CD8-positive, alpha-beta memory T cell (primary cell): ENCODE measurements around the gene OPRM1. TPM values are rescaled to one million over a fixed set of nuclear protein-coding genes. Genes with fewer than 3 reads are reported as not detected.

Source experiments
- CTCF ChIA-PET: fragments of 350-600 bp; sonication (Branson Sonifier 250); formaldehyde crosslinking; loops from one replicate; lab custom pipeline; 2021; ENCODE audit warnings: antibody characterized with exemption; lab: Charles Lee
- POLR2A ChIA-PET: fragments of 350-600 bp; sonication (Branson Sonifier 250); formaldehyde crosslinking; loops from one replicate; lab custom pipeline; 2021; ENCODE audit warnings: antibody characterized with exemption; lab: Charles Lee
- DNase-seq, 5 donors: peaks; one replicate each; pipeline versions ENCODE4 v3.0.0 to v3.0.0-alpha.2; 2020 to 2022; ENCODE audit warnings: mixed read lengths in 1 of 5
- H3K27ac ChIP-seq: one replicate; pipeline ENCODE4 v1.7.0; 2013; ENCODE audit warnings: low read depth, mild to moderate bottlenecking, low read length, moderate library complexity
- H3K27me3 ChIP-seq: 2 replicates; pipeline ENCODE4 v1.7.0; 2013; ENCODE audit warnings: low read length, mild to moderate bottlenecking; ENCODE audit not compliant: insufficient read depth, poor library complexity, severe bottlenecking
- H3K36me3 ChIP-seq: 2 replicates; pipeline ENCODE4 v1.7.0; 2013; ENCODE audit warnings: mild to moderate bottlenecking, low read length, moderate library complexity; ENCODE audit not compliant: insufficient read depth
- H3K4me1 ChIP-seq: 2 replicates; pipeline ENCODE4 v1.7.0; 2013; ENCODE audit warnings: mild to moderate bottlenecking, low read length, moderate library complexity; ENCODE audit not compliant: insufficient read depth
- H3K4me3 ChIP-seq: 2 replicates; pipeline ENCODE4 v1.7.0; 2013; ENCODE audit warnings: mild to moderate bottlenecking, low read length
- H3K9me3 ChIP-seq: 2 replicates; pipeline ENCODE4 v1.7.0; 2013; ENCODE audit warnings: mild to moderate bottlenecking, low read length
- H3K27ac Mint-ChIP-seq, 8 donors: one replicate each; pipeline ENCODE4 v1.8.0; 2020 to 2021; ENCODE audit warnings: mixed read lengths in 8 of 8, mild to moderate bottlenecking in 6 of 8, inconsistent platforms in 3 of 8, moderate library complexity in 3 of 8
- H3K27me3 Mint-ChIP-seq, 2 donors: one replicate each; pipeline ENCODE4 v1.8.0; 2020 to 2021; ENCODE audit warnings: mixed read lengths in 2 of 2, mild to moderate bottlenecking in 1 of 2, moderate library complexity in 1 of 2
- H3K36me3 Mint-ChIP-seq, 3 donors: one replicate each; pipeline ENCODE4 v1.8.0; 2020 to 2021; ENCODE audit warnings: mixed read lengths in 3 of 3, inconsistent platforms in 1 of 3, mild to moderate bottlenecking in 1 of 3
- H3K4me1 Mint-ChIP-seq, 3 donors: one replicate each; pipeline ENCODE4 v1.8.0; 2020 to 2021; ENCODE audit warnings: mixed read lengths in 3 of 3, inconsistent platforms in 1 of 3, mild to moderate bottlenecking in 1 of 3
- H3K4me3 Mint-ChIP-seq, 7 donors: one replicate each; pipeline ENCODE4 v1.8.0; 2020 to 2021; ENCODE audit warnings: mixed read lengths in 7 of 7, mild to moderate bottlenecking in 6 of 7, moderate library complexity in 4 of 7, inconsistent platforms in 2 of 7
- H3K9me3 Mint-ChIP-seq, 5 donors: one replicate each; pipeline ENCODE4 v1.8.0; 2020 to 2022; ENCODE audit warnings: mixed read lengths in 5 of 5, mild to moderate bottlenecking in 3 of 5, moderate library complexity in 2 of 5, inconsistent platforms in 1 of 5
- polyA plus RNA-seq: library from polyadenylated mRNA; unstranded; fragments of 300-500 nt; fragmentation: Illumina TruSeq; gene quantifications from one replicate; pipeline ENCODE4 v1.2.3, GENCODE V29; 2021
- total RNA-seq, 2 experiments: library from RNA; stranded (reverse); gene quantifications; one replicate each; pipeline ENCODE4 v1.2.3, GENCODE V29; 2021

OPRM1 gene
- total and polyA plus RNA-seq, 3 experiments from 2014 or later, result not detected

DNA sequence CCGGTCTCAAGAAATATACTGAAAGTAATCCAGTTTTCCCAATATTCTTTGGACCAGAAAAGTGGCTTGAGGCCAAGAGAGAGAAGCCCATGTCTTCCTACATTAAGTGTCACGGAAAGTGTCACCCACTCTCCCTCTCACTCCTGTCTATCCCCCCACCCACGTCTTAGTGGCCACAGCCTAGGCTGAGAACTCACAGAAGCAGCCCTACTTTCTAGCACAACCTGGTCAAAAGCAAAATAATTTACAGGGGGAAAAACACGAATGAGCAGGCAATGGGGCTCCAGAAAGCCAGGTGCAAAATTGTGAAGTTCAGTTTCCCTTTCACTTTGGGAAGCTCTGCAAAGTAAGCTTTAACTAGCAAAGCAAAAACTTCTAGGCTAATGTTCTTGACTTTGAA lies 118.0 kb downstream of the OPRM1 start:
- Mint-ChIP-seq H3K4me1 (peaks cover 57 to 65% (median 63%) of the 10 kb centered on the region in 3 donors), H3K4me3 (peak overlapping the region; percentile 66 to 91 (median 84)), H3K27ac (peak overlapping the region; percentile 83 to 98 (median 92)), H3K27me3 (no peaks in the 10 kb centered on the region), H3K36me3 (peaks cover 4 to 23% (median 12%) of the 10 kb centered on the region in 3 donors), H3K9me3 (no peaks in the 10 kb centered on the region)
- DNase-seq, result peak in 2 of 5 donors; percentile 31 to 37
- POLR2A ChIA-PET, result interaction anchor here (0.5 kb wide), 1 partner anchor 121 kb away, joined by 6 read pairs; no protein-coding TSS in a partner anchor
- Histone ChIP-seq H3K4me1 (peaks cover 46% of the 10 kb centered on the region), H3K9me3 (no peaks in the 10 kb centered on the region), H3K4me3 (peak overlapping the region; percentile 61), H3K27me3 (no peaks in the 10 kb centered on the region), H3K36me3 (peaks cover 6% of the 10 kb centered on the region), H3K27ac (peak overlapping the region; percentile 32)
- CTCF ChIA-PET, result interaction anchor here (1.0 to 4.2 kb wide), 10 partner anchors 8 to 213 kb away, joined by 3 to 42 read pairs (median 4); no protein-coding TSS in a partner anchor

DNA sequence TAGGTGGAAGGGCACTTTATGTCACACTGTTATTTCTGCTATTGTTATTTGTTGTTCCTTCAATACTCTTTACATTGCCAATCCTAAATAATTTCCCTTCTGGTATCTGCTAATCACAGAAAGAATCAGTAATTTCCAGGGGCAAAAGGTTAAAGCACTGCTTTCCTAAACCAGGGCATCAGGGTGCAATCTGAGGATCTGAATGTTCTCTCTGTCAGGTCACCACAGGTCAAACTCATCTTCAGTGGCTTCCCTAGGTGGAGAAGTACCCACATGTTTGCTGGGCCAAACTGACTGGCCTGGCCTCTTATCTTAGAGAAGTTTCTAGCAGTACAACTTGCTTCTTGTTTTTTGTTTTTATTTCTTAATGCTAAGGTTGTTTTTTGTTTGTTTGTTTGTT lies 118.7 kb downstream of the OPRM1 start:
- CTCF ChIA-PET, result interaction anchor here (1.0 to 4.2 kb wide), 9 partner anchors 8 to 212 kb away, joined by 3 to 42 read pairs (median 4); no protein-coding TSS in a partner anchor
- H3K27ac Mint-ChIP-seq, result peak overlapping the region; percentile 83 to 98 (median 92)
- H3K4me1 Mint-ChIP-seq, result peaks cover 56 to 65% (median 63%) of the 10 kb centered on the region in 3 donors
- H3K9me3 Mint-ChIP-seq, result no peaks in the 10 kb centered on the region
- peaks cover 6% of the 10 kb centered on the region for H3K36me3 ChIP-seq
- no peak overlapping the region for H3K27ac ChIP-seq
- no peaks in the 10 kb centered on the region for H3K9me3 ChIP-seq
- H3K27me3 Mint-ChIP-seq, result no peaks in the 10 kb centered on the region
- H3K4me3 ChIP-seq, result no peak overlapping the region
- H3K36me3 Mint-ChIP-seq, result peaks cover 4 to 23% (median 12%) of the 10 kb centered on the region in 3 donors
- H3K4me1 ChIP-seq, result peaks cover 47% of the 10 kb centered on the region
- DNase-seq, result no peak
- peak overlapping the region; percentile 66 to 91 (median 84) for H3K4me3 Mint-ChIP-seq
- H3K27me3 ChIP-seq, result no peaks in the 10 kb centered on the region
- POLR2A ChIA-PET, result no interaction called here

DNA sequence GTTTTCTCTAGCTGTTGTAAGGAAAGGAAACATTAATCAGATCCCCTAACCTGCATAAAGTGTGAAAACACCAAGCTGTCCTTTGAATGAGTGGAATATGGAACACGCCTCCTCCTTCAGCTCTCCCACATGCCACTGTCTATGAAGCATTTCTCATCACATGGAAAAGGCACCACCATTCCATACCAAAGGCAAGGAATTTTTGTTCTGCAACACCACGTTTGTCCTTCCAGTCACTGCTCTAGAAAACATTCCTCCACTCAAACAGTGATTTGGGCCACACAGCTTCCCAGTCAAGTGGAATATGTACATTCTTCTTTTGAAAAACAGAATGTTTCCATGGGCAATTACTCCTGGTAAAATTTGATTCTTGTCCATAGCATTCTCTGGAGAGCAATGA lies 120.1 kb downstream of the OPRM1 start:
- Mint-ChIP-seq H3K9me3 (no peaks in the 10 kb centered on the region), H3K27ac (peak overlapping the region; percentile 4 to 86 (median 50)), H3K27me3 (no peaks in the 10 kb centered on the region), H3K4me3 (no peak overlapping the region), H3K4me1 (peaks cover 55 to 64% (median 62%) of the 10 kb centered on the region in 3 donors), H3K36me3 (peaks cover 4 to 23% (median 12%) of the 10 kb centered on the region in 3 donors)
- ChIA-PET CTCF (interaction anchor here (1.7 to 4.2 kb wide), 3 partner anchors 13 to 117 kb away, joined by 4 to 42 read pairs (median 4); no protein-coding TSS in a partner anchor), POLR2A (no interaction called here)
- no peak for DNase-seq
- H3K27me3 ChIP-seq, result no peaks in the 10 kb centered on the region
- peaks cover 47% of the 10 kb centered on the region for H3K4me1 ChIP-seq
- H3K36me3 ChIP-seq, result peaks cover 6% of the 10 kb centered on the region
- H3K4me3 ChIP-seq, result no peak overlapping the region
- H3K27ac ChIP-seq, result no peak overlapping the region
- no peaks in the 10 kb centered on the region for H3K9me3 ChIP-seq

DNA sequence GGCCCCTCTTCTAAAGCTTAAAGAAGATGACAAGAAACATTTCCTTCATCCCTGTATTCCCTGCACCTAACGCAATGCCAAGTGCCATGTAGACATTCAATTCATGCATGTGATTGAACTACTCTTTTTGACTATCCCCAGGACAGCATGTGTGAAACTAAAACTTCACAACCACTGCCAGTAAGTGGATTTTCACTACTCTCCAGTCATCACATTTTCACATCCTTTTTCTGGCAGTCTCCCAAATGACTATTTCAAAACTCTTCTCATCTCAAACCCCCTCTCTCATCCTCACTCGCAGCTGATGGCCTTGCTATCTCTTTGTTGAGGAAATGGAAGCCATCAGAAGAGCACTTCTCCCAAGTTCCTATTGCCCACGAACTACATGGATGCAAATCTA lies 122.6 kb downstream of the OPRM1 start:
- Histone ChIP-seq H3K27me3 (no peaks in the 10 kb centered on the region), H3K27ac (no peak overlapping the region), H3K9me3 (no peaks in the 10 kb centered on the region), H3K36me3 (peaks cover 12% of the 10 kb centered on the region), H3K4me1 (peaks cover 37% of the 10 kb centered on the region), H3K4me3 (no peak overlapping the region)
- Mint-ChIP-seq H3K27ac (no peak overlapping the region), H3K36me3 (peaks cover 4 to 43% (median 26%) of the 10 kb centered on the region in 3 donors), H3K27me3 (no peaks in the 10 kb centered on the region), H3K4me3 (no peak overlapping the region), H3K4me1 (peaks cover 51 to 60% (median 59%) of the 10 kb centered on the region in 3 donors), H3K9me3 (no peaks in the 10 kb centered on the region)
- no peak for DNase-seq
- ChIA-PET POLR2A (no interaction called here), CTCF (no interaction called here)

DNA sequence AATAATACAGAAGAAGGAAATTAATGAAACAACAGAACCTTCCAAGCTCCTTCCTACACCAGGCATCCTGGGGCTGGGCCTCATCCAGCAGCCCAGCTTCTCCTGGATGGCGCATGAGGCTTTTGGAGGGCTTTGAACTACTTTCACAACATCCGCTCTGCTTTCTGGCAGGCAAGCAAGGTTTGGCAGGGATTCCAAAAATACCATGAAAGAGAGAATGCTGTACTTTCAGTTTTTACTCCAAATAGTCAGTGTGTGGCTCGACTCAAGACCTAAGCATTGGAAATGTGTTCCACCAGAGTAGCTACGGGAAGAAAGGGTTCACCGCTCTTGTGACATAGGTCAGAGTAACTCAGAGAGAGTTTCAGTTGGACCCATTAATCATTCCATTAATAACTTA lies 125.4 kb downstream of the OPRM1 start:
- Histone ChIP-seq H3K9me3 (no peaks in the 10 kb centered on the region), H3K36me3 (peaks cover 15% of the 10 kb centered on the region), H3K27ac (no peak overlapping the region), H3K27me3 (no peaks in the 10 kb centered on the region), H3K4me3 (no peak overlapping the region), H3K4me1 (peaks cover 22% of the 10 kb centered on the region)
- POLR2A ChIA-PET, result interaction anchor here (0.6 kb wide), 1 partner anchor 113 kb away, joined by 3 read pairs; no protein-coding TSS in a partner anchor
- Mint-ChIP-seq H3K27ac (peak overlapping the region; percentile 10 to 70 (median 60)), H3K4me3 (peak overlapping the region in 1 of 7 donors; percentile 18), H3K36me3 (peaks cover 8 to 53% (median 34%) of the 10 kb centered on the region in 3 donors), H3K27me3 (no peaks in the 10 kb centered on the region), H3K4me1 (peaks cover 39 to 54% (median 40%) of the 10 kb centered on the region in 3 donors), H3K9me3 (no peaks in the 10 kb centered on the region)
- CTCF ChIA-PET, result interaction anchor here (1.3 to 4.2 kb wide), 4 partner anchors 7 to 113 kb away, joined by 3 to 17 read pairs (median 10); no protein-coding TSS in a partner anchor
- DNase-seq, result peak in 1 of 5 donors; percentile 27

DNA sequence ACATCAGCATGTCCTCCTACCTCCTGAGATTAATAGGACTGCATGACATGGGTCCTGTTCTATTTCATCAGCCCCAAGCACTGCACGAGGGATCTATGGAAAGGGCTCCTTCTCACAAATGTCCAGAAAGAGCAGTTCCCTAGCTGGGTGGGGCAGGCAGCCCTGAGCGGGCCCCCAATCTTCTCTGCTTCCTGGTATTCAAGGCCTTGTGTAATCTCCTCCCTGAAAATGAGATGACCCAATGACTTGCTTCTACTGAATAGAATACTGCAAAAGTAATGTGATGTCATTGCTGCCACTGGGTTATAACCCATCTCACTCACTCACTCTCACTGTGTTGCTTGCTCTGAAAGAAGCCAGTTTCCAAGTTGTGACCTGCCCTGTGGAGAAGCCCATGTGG lies 126.4 kb downstream of the OPRM1 start:
- H3K36me3 Mint-ChIP-seq, result peaks cover 8 to 54% (median 35%) of the 10 kb centered on the region in 3 donors
- peaks cover 42 to 58% (median 45%) of the 10 kb centered on the region in 3 donors for H3K4me1 Mint-ChIP-seq
- H3K4me3 Mint-ChIP-seq, result peak overlapping the region in 1 of 7 donors; percentile 17
- Histone ChIP-seq H3K27ac (no peak overlapping the region), H3K27me3 (no peaks in the 10 kb centered on the region), H3K9me3 (no peaks in the 10 kb centered on the region), H3K4me1 (peaks cover 33% of the 10 kb centered on the region), H3K36me3 (peaks cover 14% of the 10 kb centered on the region), H3K4me3 (no peak overlapping the region)
- DNase-seq, result no peak
- H3K27me3 Mint-ChIP-seq, result no peaks in the 10 kb centered on the region
- POLR2A ChIA-PET, result no interaction called here
- CTCF ChIA-PET, result interaction anchor here (2.5 to 4.2 kb wide), 3 partner anchors 8 to 112 kb away, joined by 6 to 17 read pairs (median 14); no protein-coding TSS in a partner anchor
- H3K27ac Mint-ChIP-seq, result peak overlapping the region; percentile 11 to 87 (median 56)
- no peaks in the 10 kb centered on the region for H3K9me3 Mint-ChIP-seq

DNA sequence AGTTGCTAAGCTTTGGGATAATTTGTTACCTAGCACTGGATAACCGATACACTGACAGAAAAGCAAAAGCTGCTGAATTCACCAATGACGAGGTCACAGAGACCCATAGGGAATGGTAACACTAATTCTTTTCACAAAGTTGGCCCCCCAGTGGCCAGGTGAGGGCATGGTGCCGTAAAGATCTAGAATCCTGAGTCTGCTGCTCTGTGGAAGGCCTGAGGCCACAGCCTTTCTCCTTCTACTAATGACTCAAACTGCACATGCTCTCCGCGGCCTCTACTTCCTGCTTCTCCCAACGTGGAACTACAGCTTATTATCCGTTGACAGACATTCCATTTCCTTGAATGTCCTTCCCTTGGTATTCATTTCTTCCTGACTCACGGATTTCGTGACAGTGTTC lies 127.1 kb downstream of the OPRM1 start:
- Histone ChIP-seq H3K4me3 (no peak overlapping the region), H3K4me1 (peaks cover 40% of the 10 kb centered on the region), H3K27me3 (no peaks in the 10 kb centered on the region), H3K27ac (no peak overlapping the region), H3K9me3 (no peaks in the 10 kb centered on the region), H3K36me3 (peaks cover 14% of the 10 kb centered on the region)
- no peaks in the 10 kb centered on the region for H3K27me3 Mint-ChIP-seq
- POLR2A ChIA-PET, result no interaction called here
- no peaks in the 10 kb centered on the region for H3K9me3 Mint-ChIP-seq
- H3K4me1 Mint-ChIP-seq, result peaks cover 42 to 60% (median 44%) of the 10 kb centered on the region in 3 donors
- H3K4me3 Mint-ChIP-seq, result no peak overlapping the region
- CTCF ChIA-PET, result interaction anchor here (2.5 to 4.2 kb wide), 3 partner anchors 9 to 111 kb away, joined by 6 to 17 read pairs (median 14); no protein-coding TSS in a partner anchor
- DNase-seq, result no peak
- peaks cover 4 to 54% (median 35%) of the 10 kb centered on the region in 3 donors for H3K36me3 Mint-ChIP-seq
- H3K27ac Mint-ChIP-seq, result peak overlapping the region in 7 of 8 donors; percentile 35 to 67 (median 56)

DNA sequence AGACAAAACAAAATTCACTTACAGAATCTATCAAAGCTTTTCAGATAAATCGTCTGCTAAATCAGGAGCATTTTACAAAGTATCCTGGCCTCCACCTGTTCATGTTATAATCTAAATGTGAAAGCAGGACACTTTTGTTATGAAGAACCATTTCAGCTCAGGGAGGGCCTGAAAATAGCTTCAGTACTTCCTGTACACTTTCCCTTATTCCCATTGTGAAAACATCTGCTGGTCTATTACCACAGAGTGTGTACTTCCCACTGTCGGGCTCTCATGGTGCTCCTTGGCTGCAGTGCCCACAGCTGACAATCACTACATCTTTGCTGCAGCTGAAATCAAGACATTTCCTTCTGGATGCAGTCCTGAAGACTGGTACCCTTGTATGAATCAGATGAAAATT lies 128.1 kb downstream of the OPRM1 start:
- ChIA-PET POLR2A (no interaction called here), CTCF (interaction anchor here (3.2 to 4.2 kb wide), 2 partner anchors 13 to 110 kb away, joined by 14 to 17 read pairs; no protein-coding TSS in a partner anchor)
- H3K4me1 Mint-ChIP-seq, result peaks cover 50 to 70% (median 52%) of the 10 kb centered on the region in 3 donors
- Histone ChIP-seq H3K36me3 (peaks cover 14% of the 10 kb centered on the region), H3K27me3 (no peaks in the 10 kb centered on the region), H3K27ac (no peak overlapping the region), H3K9me3 (no peaks in the 10 kb centered on the region), H3K4me3 (no peak overlapping the region), H3K4me1 (peaks cover 38% of the 10 kb centered on the region)
- H3K27me3 Mint-ChIP-seq, result no peaks in the 10 kb centered on the region
- peaks cover 4 to 64% (median 35%) of the 10 kb centered on the region in 3 donors for H3K36me3 Mint-ChIP-seq
- H3K4me3 Mint-ChIP-seq, result no peak overlapping the region
- H3K9me3 Mint-ChIP-seq, result no peaks in the 10 kb centered on the region
- DNase-seq, result no peak
- H3K27ac Mint-ChIP-seq, result peak overlapping the region in 4 of 8 donors; percentile 40 to 58 (median 53)
